GDM1 (cell line): ENCODE measurements around the gene RLF.

Experiments
- DNase-seq: peaks from one replicate; lab custom pipeline; 2025; lab: John Stamatoyannopoulos, UW

Gene RLF, protein sequence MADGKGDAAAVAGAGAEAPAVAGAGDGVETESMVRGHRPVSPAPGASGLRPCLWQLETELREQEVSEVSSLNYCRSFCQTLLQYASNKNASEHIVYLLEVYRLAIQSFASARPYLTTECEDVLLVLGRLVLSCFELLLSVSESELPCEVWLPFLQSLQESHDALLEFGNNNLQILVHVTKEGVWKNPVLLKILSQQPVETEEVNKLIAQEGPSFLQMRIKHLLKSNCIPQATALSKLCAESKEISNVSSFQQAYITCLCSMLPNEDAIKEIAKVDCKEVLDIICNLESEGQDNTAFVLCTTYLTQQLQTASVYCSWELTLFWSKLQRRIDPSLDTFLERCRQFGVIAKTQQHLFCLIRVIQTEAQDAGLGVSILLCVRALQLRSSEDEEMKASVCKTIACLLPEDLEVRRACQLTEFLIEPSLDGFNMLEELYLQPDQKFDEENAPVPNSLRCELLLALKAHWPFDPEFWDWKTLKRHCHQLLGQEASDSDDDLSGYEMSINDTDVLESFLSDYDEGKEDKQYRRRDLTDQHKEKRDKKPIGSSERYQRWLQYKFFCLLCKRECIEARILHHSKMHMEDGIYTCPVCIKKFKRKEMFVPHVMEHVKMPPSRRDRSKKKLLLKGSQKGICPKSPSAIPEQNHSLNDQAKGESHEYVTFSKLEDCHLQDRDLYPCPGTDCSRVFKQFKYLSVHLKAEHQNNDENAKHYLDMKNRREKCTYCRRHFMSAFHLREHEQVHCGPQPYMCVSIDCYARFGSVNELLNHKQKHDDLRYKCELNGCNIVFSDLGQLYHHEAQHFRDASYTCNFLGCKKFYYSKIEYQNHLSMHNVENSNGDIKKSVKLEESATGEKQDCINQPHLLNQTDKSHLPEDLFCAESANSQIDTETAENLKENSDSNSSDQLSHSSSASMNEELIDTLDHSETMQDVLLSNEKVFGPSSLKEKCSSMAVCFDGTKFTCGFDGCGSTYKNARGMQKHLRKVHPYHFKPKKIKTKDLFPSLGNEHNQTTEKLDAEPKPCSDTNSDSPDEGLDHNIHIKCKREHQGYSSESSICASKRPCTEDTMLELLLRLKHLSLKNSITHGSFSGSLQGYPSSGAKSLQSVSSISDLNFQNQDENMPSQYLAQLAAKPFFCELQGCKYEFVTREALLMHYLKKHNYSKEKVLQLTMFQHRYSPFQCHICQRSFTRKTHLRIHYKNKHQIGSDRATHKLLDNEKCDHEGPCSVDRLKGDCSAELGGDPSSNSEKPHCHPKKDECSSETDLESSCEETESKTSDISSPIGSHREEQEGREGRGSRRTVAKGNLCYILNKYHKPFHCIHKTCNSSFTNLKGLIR (N-terminal part only)

DNA sequence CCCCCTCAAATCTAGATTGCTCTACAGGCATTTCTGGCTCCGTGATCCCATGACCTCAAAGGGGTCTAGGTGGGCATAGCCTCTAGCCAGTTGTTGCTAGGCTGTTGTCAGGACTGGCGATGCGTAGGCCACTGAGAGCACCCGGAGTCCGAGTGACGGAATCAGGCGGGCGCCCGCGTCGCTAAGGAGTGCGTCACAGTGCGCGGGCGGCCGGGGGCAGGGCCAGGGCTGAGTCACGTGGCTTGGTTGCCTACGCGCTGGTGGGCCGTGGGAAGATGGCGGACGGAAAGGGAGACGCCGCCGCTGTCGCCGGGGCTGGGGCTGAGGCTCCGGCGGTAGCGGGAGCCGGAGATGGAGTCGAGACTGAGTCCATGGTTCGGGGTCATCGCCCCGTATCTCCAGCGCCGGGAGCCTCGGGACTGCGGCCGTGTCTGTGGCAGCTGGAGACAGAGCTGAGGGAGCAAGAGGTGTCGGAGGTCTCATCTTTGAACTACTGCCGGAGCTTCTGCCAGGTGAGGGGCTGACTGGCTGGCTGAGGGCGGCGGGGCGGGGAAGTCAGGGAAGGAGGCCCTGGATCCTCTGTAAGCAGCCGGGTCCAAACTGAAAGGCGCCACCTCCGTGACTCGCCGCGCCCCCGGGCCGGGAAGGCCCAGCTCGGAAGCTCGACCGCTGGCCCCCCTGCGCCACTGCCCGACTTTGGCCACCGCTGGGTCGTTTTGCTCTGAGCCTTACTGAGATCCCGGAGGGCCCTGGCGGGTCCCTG, at the start of gene RLF:
Gene RLF, plus strand, starts transcription at position 263 of the 763 bp plus-strand sequence. Its CDS starts 13 bp downstream, at position 276.
- peak; percentile 87 for DNase-seq

DNA sequence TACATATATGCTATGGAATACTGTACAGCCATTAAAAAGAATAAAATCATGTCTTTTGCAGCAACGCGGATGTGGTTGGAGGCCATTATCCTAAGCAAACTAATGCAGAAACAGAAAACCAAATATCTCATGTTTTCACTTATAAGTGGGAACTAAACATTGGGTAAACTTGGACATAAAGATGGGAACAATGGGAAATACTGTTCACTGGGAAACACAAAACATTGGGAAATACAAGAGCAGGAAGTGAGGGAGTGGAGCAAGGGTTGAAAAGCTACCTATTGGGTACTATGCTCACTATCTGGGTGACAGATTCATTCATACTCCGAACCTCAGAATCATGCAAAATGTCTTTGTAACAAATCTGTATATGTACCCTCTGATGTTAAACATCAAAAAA, 46.8 kb upstream of the RLF start:
- no peak for DNase-seq

DNA sequence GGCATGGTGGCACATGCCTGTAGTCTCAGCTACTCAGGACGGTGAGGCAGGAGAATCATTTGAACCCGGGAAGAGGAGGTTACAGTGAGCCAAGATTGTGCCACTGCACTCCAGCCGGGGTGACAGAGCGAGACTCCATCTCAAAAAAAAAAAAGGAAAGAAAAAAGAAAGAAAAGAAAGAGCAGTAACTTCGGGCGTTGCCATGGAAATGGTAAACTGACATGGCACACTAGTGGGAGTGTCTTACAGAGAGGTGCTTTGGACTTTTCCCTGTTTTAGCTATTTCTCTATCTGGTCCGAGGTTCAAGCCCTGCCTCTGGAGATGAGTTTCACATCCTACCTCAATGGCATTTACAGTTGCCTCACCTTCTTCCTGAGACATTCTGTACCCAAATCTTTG, 41.1 kb upstream of the RLF start:
- no peak for DNase-seq

DNA sequence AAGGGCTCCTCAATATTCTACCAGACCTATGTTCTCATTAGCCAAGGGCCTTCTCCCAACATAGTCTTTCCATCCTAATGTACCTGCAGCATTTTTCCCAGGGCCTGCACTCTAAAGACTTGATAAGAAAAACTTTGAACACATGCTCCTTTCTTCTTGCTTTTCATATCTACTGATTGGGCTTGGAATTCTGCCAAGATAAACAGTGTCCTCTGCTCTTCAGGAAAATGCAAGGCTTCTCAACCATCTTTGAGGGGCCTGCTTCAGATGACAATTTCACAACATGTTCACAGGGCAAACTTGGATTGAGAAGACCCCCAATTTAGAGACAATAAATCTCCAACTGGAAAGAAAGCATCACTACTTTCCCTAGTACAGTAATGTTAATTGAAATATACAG, 38.3 kb upstream of the RLF start:
- no peak for DNase-seq

DNA sequence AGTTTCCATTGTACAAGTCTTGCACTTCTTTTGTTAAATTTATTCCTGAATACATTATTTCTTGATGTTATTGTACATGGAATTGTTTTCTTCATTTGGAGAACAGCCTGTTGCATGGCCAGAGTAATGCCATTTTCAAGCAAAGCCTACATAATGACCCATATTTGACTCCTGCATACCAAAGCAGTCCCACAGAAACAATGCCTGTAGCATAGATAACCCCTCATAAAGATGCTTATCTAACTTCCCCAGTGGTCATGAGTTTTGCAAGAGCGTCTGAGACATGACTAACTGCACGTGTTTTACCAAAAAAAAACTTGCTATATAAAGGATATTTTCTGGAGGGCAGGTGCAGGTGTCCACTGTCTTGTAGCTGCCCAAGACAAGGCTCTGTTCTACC, 30.3 kb upstream of the RLF start:
- DNase-seq = peak; percentile 21

DNA sequence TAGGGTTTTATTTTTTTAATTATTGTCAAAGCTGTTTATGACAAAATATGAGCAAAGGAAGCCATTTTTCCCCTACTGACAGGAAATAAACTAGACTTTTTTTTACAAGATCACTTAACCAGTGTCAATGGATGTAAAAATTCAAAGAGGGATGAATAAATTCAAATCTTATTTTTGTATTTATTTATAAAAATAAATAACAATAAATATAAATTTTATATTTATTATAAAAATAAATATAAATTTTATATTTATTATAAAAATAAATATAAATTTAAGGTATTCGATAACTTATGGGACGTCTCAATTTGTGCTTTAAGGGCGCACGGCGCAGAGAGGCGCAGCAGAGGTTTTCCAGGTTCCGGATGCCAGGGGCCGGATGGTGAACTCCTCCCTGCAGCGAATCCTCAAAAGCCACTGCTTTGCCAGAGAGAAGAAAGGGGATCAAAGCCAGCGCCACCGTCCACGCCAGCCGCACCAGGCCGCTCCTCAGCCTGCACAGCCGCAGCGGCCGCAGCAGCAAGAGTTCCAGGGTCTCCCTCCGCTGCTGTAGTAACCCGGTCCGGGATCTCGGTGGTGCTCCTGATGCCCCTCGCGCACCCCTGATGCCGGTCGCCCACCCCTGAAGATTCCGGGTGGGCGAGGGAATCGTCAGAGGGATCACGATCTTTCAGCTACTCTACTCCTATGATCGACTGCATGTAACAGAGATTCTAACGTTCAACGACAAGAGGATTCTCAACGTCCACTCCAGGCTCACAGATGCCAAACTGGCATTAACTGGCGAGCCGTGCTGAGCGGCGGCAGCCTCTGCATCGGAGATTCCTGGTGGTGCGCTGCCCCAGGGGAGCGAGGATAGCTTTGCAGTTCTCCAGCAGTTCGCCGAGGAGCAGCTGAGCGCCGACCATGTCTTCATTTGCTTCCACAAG, 28.5 kb upstream of the RLF start:
- DNase-seq = no peak

DNA sequence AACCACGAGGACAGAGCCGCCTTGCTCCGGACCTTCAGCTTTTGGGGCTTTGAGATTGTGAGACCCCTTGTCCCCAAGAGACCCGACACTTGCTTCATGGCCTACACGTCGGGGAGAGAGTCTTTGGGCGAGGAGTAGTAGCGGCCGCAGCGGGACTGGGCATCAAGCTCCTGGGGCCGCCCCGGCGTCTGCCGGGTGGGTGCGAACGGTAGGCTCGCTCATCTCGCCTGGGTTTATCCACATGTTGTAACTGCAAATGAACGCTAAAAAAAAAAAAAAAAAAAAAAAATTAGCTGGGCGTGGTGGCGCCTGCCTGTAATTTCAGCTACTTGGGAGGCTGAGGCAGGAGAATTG, 27.9 kb upstream of the RLF start:
- DNase-seq = no peak

DNA sequence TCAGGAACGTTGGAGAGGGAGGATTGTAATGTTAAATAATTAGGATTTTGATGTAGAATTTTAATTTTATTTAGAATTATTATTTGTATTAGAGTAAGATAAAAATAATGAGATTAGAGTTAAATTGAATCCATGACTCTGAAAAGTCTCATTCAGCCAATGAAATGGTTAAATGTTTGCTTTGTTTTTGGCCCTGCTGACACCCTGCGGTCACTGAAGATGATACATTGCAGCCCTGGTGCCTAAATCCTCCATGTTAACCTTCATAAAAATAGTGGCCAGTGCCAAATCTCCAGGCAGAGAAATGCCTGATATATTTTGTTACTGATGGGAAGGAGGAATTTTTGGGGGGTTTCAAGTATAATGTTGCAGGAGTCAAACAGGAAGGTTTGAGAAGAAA, 27.3 kb upstream of the RLF start:
- DNase-seq = no peak

DNA sequence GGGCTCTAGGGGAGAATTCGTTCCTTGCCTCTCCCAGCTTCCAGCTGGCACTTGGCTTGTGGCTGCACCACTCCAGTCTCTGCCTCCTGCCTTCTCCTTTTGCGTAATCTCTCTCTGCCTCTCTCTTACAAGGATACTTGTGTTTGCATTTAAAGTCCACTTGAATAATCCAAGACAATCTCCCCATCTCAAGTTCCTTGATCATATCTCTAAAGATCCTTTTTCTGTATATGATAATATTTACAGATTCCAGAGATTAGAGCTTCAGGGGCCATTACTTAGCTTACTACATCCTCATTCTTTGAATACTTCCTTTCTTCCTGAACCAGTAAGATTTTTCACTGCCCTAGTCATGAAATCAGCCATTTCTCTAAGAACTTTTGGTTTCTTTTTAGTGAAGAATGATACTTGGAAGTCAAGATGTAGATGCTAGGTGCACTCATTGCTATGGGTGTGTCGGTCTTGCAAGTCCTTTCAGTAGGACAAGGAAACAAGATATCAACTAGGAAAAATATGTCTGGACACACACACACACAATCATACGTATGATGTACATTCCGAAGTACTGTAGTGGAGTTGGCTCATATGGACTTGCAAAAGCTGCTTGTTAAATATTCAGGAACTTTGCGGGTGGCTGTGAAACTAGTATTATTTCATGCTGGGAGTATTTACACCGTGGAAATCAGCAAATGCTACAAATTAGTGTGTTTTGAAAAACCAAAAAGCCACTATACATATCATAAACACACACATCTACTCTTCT, 20.8 kb upstream of the RLF start:
- no peak for DNase-seq

DNA sequence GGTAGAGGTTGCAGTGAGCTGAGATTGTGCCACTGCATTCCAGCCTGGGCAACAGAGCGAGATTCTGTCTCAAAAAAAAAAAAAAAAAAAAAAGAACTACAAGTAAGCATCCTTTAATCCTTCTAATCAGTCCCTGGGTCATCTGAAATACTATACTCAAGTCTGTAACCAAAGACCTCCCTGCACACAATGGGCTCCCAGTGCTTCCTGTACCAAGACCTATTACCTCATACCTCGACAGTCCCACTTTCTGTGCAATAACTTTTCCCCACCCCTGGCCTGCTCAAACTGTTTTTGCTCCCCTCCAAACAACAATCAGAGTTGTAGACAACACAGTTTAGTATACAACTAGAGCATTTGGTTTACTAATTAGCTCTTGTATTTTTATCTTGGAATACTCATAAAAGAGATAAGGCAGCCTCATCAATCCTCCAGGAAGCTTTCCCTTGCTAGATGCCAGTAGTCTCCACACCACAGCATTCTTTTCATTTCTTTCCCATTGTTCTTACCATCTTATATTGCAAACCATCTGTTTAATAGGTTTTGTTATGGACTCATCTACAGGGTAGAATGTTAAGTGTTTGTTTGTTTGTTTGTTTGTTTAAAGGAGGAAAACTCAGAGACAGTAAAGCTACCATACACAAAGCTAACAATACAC, 19.2 kb upstream of the RLF start:
- DNase-seq = no peak

DNA sequence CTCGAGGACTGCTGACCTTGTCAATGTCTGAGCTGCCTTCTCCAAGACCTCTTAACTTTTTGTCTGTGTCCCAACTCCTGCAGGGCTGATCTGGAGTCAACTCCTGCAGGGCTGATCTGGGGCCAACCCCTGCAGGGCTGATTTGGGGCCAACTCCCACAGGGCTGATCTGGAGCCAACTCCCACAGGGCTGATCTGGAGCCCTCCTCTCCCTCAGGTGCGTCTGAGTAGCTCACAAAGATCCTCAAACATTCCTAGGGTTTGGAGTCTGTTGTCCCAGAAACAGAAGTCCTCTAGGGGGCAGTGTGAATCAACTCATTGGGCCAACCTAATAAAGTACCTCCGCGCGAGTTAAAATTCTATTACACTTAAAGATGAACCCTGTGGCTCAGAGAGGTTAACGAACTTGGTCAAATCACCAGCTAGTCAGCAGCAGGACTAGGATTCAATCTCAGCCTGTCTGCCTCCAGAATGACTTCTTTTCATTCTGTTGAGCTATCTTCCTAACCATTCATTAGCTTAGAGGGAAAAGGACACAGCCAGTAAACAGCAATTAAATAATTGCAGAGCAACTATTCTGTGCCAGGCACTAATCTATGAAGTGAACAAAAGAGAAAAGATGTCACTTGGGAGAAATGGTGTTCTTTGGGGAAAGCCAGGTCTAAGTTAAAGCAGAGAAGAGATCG, 17.2 kb upstream of the RLF start:
- DNase-seq = peak; percentile 30

DNA sequence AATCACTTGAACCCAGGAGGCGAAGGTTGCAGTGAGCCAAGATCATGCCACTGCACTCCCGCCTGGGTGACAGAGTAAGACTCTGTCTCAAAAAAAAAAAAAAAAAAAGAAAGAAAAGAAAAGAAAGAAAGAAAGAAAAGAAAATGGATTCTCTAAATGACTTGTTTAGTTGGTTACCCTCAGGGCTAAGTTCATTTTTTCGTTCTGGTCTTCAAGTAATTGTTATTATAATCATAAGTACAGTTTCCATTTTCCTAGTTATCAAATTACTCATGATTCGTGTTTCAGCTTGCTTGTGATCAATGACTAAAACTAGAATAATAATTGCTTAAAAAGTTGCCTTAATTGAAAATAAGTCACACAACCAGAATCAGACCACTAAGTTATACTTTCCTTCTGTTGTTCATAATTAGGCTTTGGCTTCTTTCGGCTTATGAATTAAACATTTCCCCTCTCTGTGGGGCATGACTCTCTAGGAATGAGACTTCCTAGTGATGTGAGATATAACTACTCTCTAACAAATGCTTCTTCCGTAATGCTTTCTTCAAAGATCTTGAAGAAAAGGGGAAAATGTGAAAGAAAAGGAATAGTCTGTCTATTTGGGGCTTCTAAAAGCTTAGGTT, 9.6 kb upstream of the RLF start:
- no peak for DNase-seq

DNA sequence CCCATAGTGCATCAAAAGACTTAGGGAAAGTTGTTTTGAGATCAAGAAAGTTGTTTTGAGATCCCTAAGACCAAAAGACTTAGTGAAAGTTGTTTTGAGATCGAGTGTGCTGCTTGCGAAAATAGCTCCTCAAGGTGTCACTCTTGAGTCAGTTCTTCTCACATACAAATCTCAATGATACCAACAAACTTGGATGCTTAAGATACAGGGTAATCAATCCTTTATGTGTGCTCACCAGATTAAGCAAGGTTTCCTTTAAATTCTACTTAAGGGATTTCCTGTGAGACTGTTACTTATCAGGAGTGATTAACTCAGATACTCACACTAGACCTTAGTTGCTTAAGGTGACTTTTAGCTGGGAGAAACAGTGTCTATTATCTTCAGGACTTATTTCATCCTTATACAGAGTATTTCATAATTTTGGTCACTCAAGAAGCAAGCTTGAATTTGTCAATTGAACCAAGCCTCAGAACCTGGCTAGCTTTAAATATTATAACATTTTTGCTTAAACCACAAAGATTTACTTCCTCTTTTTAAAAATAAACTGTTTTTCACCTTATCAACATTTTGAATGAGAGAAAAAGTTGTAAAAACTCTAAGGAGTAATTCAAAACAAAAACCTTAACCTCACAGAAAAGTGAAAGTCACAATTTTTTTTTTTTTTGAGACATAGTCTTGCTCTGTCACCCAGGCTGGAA, 8.0 kb upstream of the RLF start:
- peak; percentile 28 for DNase-seq

DNA sequence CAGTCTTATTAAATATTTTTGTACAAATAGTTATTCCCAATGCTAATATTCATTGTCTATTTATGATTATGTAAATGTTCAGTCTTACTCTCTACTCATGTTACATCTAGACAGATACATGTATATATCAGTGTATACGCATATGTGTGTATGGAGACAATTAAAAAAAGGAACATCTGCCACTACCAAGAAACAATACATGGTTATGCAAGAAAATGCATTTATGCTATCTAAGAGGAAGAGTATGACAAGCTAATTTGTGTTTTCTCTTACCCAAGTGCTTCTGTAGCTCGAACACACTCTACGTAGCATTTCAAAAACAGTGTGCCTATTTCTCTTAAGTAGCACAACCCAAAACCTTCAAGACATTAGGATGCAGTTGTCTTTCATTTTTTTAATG, 6.1 kb upstream of the RLF start:
- DNase-seq = no peak

DNA sequence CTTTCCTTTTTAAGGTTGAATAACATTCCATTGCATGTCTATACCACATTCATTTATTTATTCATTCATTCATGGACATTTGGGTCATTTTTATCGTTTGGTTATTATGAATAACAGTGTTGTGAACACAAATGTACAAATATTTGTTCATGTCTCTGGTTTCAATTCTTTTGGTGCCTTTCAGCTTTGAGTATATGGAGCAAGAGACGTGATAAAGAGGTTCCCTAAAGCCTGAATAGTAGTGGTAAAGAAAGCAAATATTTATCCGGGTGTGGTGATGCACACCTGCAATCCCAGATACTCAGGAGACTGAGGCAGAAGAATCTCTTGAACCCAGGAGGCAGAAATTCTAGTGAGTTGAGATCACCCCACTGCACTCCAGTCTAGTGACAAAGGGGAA, 5.3 kb upstream of the RLF start:
- DNase-seq = no peak

DNA sequence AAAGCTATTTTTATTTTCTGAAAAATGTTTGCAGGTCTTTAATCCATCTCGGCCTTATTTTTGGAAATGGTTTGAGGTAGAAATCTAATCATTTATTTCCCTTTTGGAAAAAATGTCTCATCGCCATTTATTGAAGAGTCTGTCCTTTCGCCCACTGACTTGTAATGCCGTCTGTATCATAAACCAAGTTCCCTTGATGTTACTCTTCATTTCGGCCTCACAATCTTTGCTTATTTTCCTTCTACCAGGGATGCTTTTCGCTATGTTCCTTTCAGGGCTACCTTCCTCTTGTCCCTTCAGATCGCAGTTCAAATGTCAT, 422 bp upstream of the RLF start:
- DNase-seq = no peak

DNA sequence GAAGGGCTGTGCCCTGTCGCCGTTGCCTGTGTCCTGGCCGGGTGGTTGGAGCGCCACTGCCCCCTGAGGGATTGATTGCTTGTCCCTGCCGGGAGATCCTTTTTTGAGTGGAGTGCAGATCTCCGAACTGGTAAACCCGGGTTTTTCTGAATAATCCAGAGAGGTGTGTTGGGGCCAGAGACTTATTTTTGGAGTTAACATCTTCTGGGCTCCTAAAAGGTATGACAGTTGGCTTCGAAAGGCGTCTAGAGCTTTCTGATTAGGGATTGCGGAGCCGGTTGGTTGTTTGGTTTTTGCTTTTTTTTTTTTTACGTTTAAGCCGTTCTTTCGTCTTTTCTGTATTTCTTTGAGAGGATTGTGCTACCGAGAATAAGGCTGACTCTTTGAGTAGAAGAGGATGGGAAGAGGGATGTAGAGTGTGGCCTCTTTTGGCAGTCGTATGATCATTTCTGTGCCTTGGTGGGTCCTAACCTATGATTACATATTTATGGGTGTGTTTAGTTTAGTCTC, 756 bp downstream of the RLF start:
- DNase-seq = no peak
